PC-3 (cell line): Measurements from ENCODE around the gene CHRDL2.

Source experiments
- CTCF ChIP-seq: fragments of 300-600 bp; sonication (generic); conservative IDR thresholded peaks from 2 replicates; pipeline ENCODE4 v1.5.1; 2017; ENCODE audit warnings: antibody characterized with exemption, low read depth, mild to moderate bottlenecking, low read length
- EZH2 ChIP-seq: fragments of 300-600 bp; sonication (generic); IDR thresholded peaks from one replicate; pipeline ENCODE4 v1.6.1; 2017; ENCODE audit warnings: antibody characterized with exemption, mild to moderate bottlenecking, low read length; ENCODE audit not compliant: unreplicated experiment

- TF ChIP-seq CTCF: no peak
- TF ChIP-seq EZH2: no peak
These were observed 49.3 kb downstream of the CHRDL2 start for GRCh38 chr11:74681686-74682651.
